ENCODE measurements around the gene OTOP3.
"Not testable (repeated sequence)": the region's sequence is repeated elsewhere in the genome, so short reads cannot be mapped to it uniquely, and the experiment has no call there.

The OTOP3 gene

GRCh38 chr17:74904687-74905409, 30.9 kb upstream of the OTOP3 start:
- no peak overlapping the region for H3K4me3 ChIP-seq (ENCODE audit: low read length)
- no peak for TF ChIP-seq ZNF274 (IDR thresholded peaks at IDR 0.05; ENCODE audit: low read depth, low read length)

DNA sequence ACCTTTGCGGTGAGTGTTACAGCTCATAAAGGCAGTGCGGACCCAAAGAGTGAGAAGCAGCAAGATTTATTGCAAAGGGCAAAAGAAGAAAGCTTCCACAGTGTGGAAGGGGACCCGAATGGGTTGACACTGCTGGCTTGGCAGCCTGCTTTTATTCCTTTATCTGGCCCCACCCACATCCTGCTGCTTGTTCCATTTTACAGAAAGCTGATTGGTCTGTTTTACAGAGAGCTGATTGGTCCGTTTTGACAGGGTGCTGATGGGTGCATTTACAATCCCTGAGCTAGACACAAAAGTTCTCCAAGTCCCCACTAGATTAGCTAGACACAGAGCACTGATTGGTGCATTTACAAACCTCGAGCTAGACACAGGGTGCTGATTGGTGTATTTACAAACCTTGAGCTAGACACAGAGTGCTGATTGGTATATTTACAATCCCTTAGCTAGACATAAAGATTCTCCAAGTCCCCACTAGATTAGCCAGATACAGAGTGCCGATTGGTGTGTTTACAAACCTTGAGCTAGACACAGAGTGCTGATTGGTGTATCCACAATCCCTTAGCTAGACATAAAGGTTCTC, 29.4 kb upstream of the OTOP3 start:
- H3K4me3 ChIP-seq (ENCODE audit: low read length): not testable (repeated sequence)

DNA sequence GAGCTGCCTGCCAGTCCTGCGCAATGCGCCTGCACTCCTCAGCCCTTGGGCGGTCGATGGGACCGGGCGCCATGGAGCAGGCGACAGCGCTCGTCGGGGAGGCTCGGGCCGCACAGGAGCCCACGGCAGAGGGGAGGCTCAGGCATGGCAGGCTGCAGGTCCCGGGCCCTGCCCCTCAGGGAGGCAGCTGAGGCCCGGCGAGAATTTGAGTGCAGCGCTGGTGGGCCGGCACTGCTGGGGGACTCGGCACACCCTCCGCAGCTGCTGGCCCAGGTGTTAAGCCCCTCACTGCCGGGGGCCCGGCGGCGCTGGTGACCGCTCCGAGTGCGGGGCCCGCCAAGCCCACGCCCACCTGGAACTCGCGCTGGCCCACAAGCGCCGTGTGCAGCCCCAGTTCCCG, 28.7 kb upstream of the OTOP3 start:
- no peak for TF ChIP-seq ZNF274 (IDR thresholded peaks at IDR 0.05; ENCODE audit: low read depth, low read length)
- no peak overlapping the region for H3K4me3 ChIP-seq (ENCODE audit: low read length)

DNA sequence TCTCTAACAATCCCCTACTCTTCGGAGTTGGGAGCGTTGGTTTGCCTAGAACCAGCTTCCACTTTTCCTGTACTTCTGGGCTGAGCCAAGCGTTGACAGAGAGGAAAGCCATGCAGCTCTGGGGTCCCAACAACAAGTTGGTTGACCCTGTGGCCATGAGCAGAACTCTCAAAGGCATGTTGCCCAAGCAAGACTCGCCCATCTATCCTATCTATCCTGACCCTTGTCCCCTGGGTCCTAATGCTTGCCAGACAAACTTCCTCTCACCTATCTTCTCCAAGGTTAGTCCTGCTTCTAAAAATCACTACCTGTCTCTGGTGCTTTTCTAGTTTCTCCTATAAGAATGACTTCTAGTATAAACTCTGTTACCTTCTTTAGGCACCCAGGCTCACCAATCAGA, 26.6 kb upstream of the OTOP3 start:
- not testable (repeated sequence) for H3K4me3 ChIP-seq (ENCODE audit: low read length)

GRCh38 chr17:74911423-74911822, 24.3 kb upstream of the OTOP3 start:
- H3K4me3 ChIP-seq (ENCODE audit: low read length): not testable (repeated sequence)

DNA sequence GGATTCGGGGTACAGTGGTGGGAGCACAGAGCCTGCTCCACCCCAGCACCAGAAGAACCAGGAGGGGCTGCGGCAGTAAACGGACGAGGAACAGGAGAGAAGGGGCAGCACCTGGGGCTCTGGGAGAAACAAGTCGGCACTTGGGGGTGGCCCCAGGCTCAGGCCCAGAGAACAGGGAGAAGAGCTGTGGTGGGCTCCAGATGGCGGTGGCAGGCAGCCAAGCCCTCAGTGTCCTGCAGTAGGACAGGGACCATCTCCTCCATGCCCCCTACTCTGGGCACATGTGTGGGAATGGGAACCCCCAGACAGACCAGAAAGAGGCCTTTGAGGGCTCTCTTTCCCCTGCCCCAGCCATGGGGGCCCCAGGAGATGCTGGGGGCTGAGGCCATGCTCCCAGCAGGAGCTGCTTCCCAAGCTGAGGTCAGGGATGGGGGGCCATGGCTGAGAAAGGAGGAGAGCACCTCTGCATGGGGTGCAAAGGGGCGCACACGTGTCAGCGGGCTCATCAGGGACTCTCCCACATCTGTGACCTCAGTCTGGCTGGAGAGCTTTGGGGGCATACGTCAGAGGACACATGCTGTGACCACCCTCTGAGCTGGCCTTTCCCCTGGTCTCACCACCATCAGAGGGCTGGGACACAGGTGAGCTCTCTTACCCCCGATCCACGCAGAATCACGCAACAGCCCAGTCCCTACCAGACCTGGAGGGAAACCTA, 19.4 kb upstream of the OTOP3 start:
- no peak for TF ChIP-seq ZNF274 (IDR thresholded peaks at IDR 0.05; ENCODE audit: low read depth, low read length)
- H3K4me3 ChIP-seq (ENCODE audit: low read length): no peak overlapping the region

GRCh38 chr17:74916851-74917199, 18.9 kb upstream of the OTOP3 start:
- H3K4me3 ChIP-seq (ENCODE audit: low read length): no peak overlapping the region
- no peak for TF ChIP-seq ZNF274 (IDR thresholded peaks at IDR 0.05; ENCODE audit: low read depth, low read length)

DNA sequence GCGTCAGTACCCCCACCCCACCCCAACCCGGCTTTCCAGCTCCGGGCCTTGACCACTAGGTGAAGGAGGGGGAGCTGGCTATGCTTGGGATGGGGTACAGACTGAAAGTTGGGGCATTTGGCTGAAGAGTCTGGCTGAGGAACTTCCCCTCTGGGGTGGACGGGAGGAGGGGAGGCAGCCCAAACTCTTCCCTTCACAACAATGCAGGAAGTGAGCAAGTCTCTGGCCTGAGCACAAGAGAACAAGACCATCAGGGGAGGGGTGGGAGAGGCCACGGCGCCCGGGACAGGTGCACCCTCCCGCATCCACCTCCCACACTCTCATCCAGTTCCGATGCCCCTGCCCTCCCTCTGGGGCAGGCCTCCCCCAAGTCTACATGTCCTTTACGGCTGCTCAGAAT, 18.3 kb upstream of the OTOP3 start:
- H3K4me3 ChIP-seq (ENCODE audit: low read length): no peak overlapping the region
- no peak for TF ChIP-seq ZNF274 (IDR thresholded peaks at IDR 0.05; ENCODE audit: low read depth, low read length)

GRCh38 chr17:74918906-74919305, 16.8 kb upstream of the OTOP3 start:
- no peak for TF ChIP-seq ZNF274 (IDR thresholded peaks at IDR 0.05; ENCODE audit: low read depth, low read length)
- no peak overlapping the region for H3K4me3 ChIP-seq (ENCODE audit: low read length)

DNA sequence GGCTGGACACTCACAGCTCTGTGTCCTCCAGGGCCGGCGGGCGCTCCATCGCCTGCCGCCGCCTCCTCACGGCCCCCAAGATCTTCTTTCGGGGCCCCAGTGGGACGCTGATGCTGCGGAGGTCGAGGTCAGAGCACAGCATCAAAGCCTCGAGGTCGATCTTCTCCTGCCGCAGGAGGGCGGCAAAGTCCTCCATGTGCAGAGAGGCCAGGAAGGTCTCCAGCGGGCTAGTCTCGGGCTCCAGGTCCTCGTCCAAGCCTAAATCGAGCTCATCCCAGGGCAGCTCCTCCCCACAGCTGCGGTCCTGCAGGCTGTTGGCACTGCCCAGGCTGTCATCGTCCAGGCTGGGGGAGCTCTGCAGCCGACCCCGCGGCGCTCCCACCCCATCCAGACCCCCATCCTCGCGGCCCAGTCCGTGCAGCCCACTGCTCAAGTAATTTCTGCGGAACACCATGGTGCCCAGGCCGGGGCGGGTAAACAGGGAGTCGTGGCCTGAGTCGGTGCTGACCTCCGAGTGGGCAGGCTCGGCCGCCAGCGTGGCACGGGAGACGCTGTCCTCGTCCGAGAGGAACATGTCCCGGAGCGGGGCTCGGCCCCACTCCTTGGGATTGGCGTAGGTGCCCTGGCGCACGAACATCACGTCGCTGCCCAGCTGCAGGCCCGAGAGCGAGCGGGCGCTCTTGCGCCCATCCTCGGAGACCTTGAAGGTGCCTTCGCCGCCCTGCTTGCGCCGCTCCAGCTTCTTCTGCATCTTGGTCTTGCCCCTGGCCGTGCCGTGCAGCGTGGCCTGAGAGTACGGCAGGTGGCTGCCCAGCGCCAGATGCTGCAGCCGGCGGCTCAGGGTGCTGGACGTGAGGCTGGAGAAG, 16.0 kb upstream of the OTOP3 start:
- H3K4me3 ChIP-seq (ENCODE audit: low read length): no peak overlapping the region
- TF ChIP-seq ZNF274 (IDR thresholded peaks at IDR 0.05; ENCODE audit: low read depth, low read length): no peak

DNA sequence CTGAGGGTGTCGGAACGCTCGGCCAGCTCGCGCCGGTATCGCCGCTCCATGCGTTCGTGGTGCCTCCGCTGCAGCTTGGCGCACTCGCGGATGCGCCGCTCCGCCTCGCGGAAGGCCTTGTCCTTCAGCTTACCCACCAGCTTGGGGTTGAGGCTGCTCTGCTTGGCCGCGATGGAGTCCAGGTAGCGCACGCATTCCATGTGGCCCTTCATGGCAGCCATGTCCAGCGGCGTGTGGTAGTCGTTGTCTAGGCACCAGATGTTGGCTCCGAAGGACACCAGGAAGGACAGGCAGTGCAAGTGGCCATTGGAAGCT, 15.4 kb upstream of the OTOP3 start:
- no peak for TF ChIP-seq ZNF274 (IDR thresholded peaks at IDR 0.05; ENCODE audit: low read depth, low read length)
- no peak overlapping the region for H3K4me3 ChIP-seq (ENCODE audit: low read length)

DNA sequence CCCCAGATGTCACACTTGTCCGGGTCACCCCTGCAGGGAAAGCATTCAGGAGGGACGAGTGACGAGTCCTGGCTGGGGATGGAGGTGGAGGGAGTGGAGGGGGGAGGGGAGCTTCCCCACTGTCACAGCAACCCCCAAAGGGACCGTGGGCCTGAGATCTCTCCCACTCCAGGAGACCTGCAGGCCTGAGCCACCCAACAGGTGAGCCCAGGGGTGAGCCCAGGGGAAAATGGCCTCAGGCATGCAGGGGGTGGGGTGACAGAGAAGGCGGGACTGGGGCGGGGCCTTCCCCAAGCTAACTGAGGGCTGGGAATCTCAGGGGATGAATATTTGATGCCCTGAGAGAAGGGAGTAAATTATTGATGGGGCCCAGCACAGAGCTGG, 15.1 kb upstream of the OTOP3 start:
- H3K4me3 ChIP-seq (ENCODE audit: low read length): no peak overlapping the region
- TF ChIP-seq ZNF274 (IDR thresholded peaks at IDR 0.05; ENCODE audit: low read depth, low read length): no peak

- TF ChIP-seq ZNF274 (IDR thresholded peaks at IDR 0.05; ENCODE audit: low read depth, low read length): no peak
- H3K4me3 ChIP-seq (ENCODE audit: low read length): no peak overlapping the region
These were observed 14.5 kb upstream of the OTOP3 start for GRCh38 chr17:74921026-74921681.

- no peak for TF ChIP-seq ZNF274 (IDR thresholded peaks at IDR 0.05; ENCODE audit: low read depth, low read length)
- no peak overlapping the region for H3K4me3 ChIP-seq (ENCODE audit: low read length)
These were observed 13.9 kb upstream of the OTOP3 start for GRCh38 chr17:74921769-74922168.

All from GM08714 (cell line).